HG03175 (cell line): Measurements from ENCODE around the gene CREB5.
"Not testable (repeated sequence)": the region's sequence is repeated elsewhere in the genome, so short reads cannot be mapped to it uniquely, and the experiment has no call there.

Experiments used
- ATAC-seq: cut with Tn5 transposase; IDR thresholded peaks from one replicate; pipeline ENCODE4 v1.9.1; 2021; ENCODE audit warnings: mild to moderate bottlenecking, moderate library complexity; ENCODE audit not compliant: unreplicated experiment

The CREB5 gene

DNA sequence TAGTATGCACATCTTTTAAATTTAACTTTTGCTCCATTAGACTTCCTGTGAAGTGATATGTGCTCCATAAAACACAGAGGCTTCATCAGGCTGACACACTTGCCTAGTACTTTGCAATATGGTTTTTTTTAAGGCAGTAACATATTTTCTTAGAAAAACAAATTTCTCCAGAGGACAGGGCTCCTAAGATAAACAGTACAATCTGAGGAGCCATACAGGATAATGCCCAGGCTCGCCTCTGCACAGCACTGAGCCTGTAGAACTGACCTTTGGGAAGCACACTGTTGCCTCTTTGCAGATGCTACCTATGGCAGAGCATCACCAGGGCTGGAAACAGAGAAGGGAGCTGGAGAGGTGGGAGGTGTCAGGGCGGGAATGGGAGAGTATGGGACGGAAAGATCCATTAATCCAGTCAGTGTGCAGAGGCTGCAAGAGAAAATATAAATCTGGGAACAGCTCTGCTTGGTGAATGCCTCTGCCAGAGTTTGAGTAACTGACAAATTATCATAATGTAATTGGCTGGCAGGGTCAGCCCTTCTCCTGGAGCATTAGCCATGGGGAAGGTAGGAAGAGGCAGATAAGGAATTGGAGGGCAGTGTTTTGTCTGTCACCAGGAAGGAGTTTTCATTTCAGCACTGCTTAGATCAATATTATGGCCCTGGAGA lies 132.3 kb downstream of the CREB5 start:
- no peak for ATAC-seq

DNA sequence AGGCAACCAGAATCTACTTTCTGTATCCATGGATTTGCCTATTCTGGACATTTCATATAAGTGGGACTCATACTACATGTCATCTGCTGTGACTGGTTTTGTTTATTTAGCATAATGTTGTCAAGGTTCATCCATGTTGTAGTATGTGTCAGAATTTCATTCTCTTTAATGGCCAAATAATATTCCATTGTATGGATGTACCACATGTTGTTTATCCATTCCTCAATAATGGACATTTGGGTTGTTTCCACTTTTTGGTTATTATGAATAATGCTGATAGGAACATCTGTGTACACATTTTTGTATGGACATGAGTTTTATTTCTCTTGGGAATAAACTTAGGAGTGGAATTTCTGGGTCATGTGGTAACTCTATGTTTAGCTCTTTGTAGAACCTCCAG lies 133.7 kb downstream of the CREB5 start:
- no peak for ATAC-seq

DNA sequence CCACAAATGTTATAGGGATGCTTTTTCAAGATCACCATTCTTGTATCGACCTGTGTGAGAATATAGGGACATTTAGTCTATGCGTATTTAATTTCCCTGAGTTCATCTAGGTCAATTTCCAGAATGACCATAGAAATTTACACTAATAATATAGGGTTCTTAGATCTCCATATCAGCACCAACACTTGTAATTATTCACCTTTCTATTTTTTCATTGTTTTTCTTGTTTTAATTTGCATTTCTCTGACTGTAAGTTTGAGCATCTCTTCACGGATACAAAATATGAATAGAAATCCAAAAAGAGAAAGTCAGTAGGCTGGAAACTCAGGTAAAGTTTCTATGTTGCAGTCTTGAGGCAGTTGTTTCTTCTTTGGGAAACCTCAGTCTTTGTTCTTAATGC lies 134.8 kb downstream of the CREB5 start:
- ATAC-seq = no peak

DNA sequence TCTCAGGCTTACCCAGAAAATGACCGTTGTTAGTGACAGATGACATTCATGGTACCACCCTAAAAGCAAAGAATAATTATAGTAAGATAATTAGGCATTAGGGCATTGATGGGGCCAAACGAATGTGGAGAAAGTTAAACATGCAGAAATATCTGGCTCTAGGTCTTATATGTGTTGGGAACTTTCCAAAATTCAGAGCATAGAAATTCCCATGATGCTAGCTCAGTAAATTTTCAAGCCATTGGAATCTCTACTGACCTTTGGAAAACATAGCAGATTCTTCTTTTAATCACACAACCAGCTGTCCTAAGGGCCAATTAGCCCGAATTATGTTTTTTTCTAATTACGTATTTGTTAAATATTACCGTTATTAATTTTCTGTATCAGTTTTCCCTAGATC lies 136.1 kb downstream of the CREB5 start:
- ATAC-seq = no peak

DNA sequence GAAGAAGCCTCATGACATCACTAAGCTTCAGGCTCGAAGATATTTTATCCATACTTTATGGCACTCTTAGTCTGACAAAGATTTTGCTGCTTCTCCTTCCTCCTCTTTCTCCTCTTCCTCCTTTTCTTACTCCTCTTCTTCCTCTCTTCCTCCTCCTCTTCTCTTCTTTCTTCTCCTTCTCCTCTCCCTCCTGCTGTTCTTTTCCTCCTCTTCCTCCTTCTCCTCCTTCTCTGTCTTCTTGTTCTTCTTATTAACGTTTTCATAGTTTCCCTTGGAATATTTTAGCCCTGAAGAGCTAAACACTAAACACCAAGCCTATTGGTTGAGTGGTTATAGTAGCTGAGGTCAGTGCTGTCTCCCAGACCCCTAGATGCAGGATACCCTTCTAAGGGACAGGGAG lies 137.7 kb downstream of the CREB5 start:
- ATAC-seq = no peak

DNA sequence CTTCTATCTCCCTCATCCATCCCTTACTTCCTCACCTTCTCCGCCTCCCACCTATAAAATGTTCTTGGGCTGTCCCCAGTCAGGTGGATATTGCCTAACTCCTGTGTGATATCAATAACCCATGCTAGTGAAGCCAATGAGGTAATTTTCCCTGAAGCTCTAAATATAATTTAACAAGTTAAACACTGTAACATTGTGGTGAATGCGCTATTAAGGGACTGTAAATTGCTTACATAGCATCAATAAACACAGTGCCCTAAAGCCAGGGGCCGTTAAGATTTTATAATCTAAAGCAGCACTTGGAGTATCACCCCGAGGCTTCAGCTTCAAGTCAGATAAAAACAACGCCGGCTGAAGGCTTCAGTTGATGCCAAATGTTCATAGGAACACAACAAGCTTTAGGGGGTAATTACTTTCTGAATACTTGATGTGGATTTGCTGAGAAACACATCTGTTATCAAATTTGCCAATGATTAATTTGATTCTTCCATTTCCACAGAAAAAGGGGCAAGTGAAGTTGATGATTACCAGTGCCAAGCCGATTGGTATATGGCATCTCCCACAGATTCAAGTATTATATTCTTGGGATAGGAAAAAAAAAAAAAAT lies 138.4 kb downstream of the CREB5 start:
- no peak for ATAC-seq

DNA sequence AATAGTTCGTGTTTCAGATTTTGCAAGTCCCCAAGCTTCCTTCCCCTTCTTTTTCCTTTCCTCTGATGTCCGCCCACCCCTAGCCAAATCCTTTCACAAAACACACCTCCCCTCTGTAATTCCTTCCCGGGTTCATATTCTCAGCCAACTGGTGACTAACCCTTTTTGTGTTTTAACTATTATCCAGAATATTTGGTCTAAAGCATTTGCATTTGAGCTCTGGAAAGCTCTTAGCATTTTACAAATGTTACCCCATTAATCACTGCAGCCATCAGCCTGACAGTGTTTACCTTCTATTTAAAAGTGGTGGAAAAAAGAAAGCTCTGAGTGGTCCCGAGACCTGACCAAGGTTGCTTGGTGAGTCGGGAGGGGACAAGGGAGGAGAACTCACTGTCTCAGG lies 139.0 kb downstream of the CREB5 start:
- no peak for ATAC-seq

DNA sequence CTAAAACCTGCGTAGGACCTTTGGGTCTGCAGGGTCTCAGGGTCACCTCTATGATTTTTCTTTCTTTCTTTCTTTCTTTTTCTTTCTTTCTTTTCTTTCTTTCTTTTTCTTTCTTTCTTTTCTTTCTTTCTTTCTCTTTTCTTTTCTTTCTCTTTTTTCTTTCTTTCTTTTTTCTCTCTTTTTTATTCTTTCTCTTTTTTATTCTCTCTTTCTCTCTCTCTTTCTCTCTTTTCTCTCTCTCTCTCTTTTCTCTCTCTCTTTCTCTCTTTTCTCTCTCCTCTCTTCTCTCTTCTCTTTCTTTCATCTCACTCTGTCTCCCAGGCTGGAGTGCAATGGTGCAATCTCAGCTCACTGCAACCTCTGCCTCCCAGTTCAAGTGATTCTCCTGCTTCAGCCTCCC lies 139.4 kb downstream of the CREB5 start:
- not testable (repeated sequence) for ATAC-seq

DNA sequence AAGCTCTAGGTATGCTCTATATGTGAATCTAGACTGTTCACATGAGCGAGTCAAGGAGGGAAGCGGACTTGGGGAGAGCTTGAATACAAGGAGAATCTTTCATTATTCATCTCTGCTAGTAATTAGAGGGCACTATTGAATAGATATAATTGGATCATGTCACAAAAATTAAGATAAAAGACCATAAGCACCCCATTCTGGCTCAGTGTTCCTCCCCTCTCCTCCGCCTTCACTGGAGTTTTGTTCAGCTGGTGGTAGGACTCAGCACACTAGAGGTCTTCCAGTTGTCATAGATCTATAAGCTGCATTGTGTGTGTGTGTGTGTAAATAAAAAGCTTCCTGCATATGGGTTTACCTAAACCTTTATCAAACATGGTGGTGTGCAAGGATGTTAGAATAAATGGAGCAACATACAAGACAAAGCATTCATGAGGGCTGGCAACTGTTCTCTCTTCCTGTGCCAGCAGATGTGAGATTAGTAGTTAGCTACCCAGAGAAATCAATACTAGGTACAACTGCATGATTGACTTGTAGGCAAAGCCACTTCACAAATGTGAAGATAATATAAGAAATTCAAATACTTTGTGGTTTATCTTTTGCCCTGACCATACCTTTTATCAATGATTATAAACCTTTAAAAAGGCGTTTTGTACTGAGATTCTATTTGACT lies 142.6 kb downstream of the CREB5 start:
- ATAC-seq = no peak

DNA sequence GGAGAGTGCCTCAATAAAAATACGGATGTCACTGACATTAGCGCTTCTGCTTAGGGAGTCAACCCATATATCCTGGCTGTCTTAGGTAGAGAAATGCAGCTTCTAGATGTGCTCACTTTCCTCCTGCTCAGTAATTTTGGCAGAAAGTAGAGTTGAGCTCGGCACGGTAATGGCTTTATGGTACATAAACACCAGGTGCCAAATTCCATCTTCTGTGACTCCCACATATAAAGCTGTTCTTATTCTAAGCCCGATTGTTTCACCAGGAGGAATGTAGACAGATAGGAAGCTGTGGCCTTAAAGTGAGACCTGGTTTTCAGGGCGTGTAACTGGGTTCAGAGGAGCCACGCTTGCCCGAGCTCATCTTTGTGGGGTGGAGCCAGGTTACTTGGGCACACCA lies 143.7 kb downstream of the CREB5 start:
- ATAC-seq = no peak

DNA sequence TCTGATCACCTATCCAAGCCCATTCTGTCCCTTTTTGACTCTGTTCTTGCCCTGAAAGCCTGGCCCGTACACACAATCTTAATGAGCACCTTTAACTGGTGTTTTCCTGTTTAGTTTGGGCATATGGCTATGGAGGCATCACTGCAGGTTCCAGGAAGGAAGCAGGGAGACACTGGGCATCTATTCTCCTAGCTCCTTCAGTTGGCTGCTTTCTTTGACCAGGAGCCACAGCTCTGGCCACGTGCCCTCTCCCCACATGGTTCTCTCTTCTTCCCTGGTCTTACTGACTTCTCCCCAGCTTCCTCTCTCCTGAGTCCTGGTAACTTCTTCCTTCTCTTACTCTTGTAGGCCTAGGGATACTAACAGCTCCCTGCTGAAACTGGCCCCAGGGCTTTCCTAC lies 144.4 kb downstream of the CREB5 start:
- ATAC-seq = no peak

DNA sequence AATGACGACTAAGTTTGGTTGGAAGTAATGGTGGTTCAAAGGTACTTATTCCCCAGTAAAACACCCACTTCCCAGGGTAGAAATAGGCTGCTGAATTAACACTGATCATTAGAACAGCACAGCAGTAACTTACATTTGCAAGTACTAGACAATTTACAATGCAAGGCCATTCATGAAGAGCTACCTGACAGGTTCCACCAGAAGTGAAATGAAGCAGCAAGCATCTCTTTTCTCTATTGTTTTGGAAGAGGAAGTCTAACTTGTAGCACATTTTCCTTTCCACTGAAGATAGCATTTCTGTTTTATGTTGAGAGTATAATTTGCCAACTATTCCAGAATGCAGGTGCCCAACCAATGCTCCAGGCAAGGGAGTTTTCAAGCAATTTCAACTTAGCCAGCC lies 145.9 kb downstream of the CREB5 start:
- ATAC-seq = no peak

DNA sequence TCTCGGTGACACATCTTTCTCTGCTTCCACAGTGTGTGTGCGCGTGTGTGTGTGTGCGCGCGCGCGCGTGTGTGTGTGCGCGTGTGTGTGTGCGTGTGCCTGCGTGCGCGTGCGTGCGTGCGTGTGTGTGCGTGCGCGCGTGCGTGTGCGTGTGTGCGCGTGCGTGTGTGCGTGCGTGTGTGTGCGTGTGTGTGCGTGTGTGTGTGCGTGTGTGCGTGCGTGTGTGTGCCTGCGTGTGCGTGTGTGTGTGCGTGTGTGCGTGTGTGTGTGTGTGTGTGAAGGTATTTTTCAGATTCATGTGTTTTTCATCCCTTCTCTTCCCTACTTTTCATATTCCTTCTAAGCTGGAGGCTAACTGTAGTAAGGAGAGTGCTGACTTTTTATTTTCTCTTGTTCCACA lies 148.4 kb downstream of the CREB5 start:
- ATAC-seq = no peak

DNA sequence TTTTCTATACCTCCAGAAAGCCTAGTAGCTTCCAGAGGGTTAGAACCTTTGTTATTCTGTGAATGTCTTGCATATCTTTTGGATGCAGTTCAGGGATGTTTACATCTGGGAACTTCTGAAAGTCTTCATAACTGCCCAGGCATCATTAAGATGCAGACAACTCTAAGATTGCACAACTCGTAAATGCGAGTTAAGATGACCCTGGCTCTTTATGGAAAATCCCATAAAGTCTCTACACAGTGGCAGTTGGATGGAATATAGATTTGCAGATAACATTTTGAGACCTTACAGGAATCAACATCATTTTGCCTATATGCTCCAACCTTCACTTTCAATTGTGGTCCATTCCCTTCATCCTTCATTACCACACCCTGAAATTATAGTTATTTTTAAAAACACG lies 151.7 kb downstream of the CREB5 start:
- no peak for ATAC-seq

DNA sequence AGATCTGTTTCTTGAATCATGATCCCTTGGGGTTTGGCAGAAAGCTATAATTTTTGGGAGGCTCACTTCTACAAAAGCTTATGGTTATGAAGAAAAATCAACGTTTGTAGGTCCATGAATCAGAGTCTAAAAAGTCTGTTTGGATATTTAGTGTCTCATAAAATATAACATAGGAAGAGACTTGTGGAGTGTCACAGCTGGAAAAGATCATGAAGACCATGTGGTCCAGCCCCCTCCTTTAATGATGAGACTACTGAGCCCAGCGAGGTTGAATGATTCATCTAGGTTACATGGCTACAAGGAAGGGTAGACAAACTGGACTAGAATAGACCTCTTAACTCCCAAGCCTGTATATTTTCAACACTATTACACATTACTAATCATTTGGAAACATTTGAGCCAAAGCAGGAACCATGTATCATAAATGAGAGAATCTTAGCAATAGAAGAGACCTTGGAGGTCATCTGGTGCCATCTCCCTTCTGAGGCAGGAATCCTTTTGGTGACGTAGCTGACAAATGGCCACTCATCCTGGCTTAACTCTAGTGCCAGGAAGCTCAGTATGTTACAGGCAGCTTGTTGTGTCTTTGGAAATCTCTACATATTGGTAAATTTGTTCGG lies 152.5 kb downstream of the CREB5 start:
- ATAC-seq = no peak

DNA sequence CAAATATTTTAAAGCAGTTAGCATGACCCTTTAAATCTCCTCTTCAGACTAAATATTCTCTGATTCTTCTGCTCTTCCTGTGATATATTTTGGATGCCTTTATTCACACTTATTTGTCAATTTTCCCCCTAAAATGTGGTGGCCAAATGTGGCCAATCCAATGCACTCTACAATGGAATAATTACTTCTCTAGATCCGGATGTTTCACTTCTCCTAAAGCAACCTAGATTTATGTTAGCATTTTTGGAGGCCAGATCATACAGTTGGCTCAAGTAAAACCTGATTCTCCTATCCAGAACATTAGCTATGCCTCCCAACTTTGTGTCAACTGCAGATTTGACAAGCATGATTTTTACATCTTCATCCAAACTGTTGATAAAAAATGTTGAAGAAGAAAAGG lies 153.7 kb downstream of the CREB5 start:
- no peak for ATAC-seq

DNA sequence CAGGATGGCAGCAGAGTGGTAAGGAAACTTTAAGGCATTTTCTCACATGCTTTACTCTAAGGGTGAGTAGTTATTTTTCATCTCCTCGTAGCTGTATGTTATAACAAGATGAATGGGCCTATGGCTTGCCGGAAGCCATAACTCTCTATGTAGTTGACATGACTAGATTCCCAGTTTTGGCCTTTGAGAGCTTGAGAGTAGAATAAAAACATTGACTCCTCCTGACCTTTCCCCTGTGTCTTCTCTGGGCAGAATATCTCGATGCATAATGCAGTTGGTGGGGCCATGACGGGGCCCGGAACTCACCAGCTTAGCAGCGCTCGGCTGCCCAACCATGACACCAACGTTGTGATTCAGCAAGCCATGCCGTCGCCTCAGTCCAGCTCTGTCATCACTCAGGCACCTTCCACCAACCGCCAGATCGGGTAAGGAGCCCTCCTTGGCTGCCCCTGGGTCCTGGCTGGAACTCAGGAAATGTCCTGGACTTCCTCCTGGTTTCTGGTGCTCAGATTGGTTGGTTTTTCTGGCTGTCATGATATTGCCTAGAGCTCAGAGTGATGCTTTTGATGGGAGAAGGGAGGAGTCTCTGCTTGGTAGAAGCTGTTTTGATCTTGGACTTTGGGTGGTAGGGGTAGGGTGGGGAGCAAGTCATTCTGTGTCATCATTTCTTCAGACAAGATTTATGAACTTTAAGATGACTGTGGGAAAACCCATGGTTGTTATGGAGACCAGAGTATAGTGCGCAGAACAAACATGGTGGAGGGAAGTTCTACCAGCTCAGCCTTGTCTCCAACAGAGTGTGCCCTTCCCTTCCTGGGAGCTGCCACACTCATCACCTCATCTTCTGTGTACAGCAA lies 158.0 kb downstream of the CREB5 start:
- peak; percentile 83 for ATAC-seq

DNA sequence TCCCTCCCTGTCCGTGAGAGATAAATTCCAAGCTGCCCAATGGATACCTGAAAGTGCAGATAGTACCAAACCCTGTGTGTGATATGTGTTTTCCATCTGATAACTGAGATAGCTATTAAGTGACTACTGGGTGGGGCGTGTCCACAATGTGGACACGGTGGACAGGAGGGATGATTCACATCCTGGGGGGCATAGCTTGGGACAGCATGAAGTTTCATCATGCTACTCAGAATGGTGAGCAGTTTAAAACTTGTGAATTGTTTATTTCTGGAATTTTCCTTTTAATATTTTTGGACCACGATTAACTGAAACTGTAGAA lies 158.6 kb downstream of the CREB5 start:
- ATAC-seq = no peak

DNA sequence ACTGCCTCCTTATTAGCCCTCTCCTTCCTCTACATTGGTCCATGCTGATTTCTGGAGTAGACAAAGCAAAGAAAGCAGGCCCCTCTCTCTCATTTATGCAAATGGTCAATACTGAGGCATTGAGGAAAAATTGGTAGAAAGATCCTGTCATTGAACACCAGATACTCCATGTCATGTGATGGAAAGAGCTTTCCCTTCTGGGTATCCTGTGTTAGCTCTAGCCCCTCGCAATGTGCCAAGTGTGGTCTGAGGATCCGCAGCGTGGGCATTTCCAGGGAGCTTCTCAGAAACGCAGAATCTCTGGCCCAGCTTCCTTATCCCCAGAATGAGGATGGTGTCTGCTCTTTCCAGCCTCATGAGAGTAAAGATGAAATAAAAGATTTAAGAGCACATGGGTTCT lies 159.1 kb downstream of the CREB5 start:
- ATAC-seq = no peak

DNA sequence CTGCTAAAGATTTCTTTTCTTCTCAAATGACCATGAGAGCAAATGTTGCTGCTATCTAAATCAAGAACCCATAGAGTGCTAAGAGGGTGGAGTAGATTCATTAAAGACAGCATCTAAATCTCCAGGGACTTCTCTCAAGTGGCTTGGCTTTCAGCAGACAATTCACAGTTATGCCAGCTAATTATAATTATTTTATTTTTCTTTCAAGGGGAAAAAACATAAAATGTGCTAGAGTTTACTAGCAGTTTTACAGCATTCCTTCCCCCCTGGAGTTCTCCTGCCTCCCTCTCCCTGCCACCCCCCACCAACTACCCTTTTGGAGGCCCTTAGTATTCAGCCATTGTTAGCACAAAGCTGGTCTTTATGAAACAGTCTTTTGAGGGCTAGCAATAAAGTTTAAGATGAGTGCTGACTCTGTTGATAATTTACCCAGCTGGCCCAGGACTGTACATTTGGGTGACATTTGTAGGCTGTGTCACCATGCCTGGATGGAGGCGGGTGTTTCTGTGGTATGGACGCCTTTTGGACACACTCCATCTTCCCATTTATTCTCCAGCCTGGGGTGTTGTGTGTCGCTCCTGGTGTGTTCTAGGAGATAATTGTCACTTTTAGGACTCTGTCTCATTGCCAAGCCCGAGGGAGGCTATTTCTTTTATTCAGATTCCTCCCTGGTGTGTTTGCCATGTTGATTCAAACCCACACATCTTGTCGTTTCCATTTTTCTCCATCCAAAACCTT lies 160.2 kb downstream of the CREB5 start:
- no peak for ATAC-seq
